HG03558 (cell line): ENCODE results near the gene TTC7B.
"Not testable (repeated sequence)": the region's sequence is repeated elsewhere in the genome, so short reads cannot be mapped to it uniquely, and the experiment has no call there.

Experiments used
- ATAC-seq: cut with Tn5 transposase; IDR thresholded peaks from one replicate; pipeline ENCODE4 v1.9.1; 2021; ENCODE audit warnings: moderate number of reproducible peaks; ENCODE audit not compliant: unreplicated experiment; ENCODE audit errors: extremely low read depth

The TTC7B gene

DNA sequence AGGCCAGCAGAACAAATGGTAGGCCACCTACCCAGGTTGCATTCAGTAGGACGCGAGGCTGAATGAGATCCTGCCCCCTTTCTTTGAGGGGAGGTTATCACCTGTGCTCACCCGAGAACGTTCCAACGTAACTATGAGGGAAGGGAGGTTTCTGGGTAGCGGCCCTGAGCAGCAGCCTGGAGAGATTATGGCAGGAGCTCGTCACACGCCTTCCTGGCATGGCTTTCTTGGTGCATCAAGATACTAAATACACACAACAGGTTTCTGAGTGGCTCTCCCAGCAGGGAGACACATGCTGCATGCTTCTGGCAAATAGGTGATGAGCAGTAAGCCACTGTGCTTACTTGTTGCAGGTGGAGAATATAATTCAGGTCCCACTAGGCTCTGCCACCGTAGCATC lies 271.7 kb downstream of the TTC7B start:
- ATAC-seq: no peak

DNA sequence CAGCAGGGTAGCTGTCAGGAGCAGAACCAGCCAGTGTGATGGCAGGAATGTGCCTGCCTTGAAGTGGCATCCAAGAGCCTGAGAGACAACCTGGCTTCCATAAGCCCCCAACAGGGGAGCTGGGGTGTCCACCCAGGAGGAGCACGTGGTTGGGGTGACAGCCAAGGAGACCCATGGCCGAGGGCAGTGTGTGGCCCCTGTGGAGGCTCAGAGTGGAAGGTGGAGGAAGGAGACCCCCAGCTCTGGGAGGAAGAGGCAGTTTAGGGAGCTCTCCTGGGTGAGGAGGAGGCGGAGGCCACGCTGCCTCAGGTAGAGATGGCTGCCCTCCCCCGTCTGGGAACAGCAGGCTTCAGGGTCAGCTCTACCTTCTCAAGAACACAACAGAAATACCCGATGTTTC lies 272.4 kb downstream of the TTC7B start:
- no peak for ATAC-seq

DNA sequence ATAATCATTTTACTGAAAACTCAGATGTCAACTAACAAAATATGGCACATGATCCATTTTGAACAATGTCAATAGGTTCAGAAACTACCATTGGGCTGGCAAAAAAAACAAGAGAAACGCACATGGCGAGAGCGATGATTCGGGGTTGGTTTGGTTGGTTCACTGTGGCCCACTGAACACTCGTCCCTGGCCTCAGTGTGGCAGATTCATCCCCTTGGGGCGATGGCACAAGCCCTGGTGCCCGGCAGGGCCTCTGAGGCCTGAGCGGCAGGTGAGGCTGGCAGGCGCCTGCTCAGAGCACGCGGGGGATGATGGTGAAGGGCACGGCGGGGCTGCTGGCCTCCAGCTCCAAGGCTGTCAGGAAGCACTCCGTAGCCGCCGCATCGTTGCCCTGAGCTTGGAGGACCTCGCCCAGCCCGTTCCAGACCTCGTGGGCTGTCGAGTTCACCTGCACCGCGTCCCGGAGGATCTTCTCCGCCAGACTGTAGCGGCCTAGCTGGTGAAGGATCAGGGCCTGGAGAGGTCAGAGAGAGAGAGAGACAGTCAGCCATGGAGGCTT lies 275.1 kb downstream of the TTC7B start:
- no peak for ATAC-seq

DNA sequence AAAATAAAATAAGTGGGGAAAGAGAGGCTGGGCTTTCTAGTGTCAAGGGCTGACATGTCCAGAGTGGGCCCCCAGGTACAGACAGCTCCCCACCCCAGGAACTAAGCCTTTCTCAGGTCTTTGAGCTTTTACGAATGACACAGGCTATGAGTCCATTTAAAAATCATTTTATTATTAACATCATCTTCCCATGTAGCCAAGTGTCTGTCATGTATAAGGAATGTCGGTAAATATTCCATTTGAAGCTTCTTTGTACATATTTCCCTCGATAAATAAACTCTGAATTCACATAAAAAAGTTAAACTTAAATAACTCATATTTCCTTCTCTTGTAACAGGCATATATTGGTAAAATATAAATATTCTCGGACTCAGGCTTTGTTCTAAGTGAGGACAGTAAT lies 275.8 kb downstream of the TTC7B start:
- ATAC-seq: no peak

DNA sequence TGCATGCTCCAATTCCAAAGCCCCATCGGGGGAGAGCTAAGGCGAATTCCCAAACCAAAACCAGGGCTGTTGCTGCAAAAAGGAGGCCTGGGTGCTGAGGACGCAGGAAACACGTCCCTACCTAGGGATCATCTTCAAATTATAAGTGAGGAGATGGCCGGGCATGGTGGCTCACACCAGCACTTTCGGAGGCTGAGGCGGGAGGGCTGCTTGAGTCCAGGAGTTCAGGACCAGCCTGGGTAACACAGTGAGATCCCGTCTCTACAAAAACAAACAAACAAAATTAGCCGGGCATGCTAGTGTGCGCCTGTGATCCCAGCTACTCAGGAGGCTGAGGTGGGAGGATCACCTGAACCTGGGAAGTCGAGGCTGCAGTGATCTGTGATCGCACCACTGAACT lies 276.2 kb downstream of the TTC7B start:
- ATAC-seq: no peak

DNA sequence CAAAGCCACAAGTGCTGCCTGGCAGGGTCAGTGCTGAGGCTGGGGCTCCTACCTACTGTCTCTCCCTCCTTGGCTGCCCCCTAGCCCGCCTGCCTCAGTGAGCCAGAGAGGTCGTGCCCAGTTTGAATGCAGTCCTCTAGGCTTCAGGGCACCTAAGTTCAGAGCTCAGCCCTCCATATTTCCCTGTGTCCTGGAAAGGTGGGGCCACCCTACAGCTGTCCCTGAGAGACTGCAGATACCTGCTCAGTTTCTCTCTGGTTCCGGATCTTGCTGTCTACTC lies 276.8 kb downstream of the TTC7B start:
- ATAC-seq: no peak

DNA sequence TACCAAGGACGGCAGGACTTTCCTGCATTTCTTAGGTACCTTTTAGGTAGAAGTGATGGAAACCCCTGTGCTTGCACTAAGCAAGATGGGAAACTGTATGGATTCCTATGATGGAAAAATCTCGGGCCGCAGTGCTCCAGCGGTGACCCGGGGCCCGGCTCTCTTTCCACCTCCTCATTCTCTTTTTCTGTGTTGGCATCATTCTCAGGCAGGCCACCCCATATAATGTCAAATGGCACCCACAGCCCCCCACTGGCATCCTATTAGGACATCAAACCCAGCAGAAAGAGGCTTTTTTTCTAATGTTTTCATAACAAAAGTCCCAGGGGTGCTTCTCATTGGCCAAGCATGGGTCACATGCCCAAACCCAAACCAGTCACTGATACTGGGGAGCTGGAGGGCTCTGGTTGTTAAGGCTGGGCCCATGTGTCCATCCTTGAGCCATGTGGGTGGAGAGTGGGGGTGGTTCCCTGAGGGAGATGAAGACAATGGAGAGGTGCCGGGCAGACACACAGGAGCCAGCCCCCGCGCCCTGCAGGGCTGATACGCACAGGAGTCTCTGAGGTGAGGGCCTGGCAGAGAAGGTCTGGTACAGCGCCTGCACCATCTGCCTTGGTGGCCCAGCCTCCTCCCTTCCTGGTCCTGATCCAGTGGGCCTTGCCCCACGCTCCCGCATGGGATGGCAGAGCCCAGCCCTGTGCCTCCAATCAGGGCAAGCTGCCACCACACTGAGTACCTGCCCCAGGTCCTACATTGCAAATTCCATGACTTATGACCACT lies 277.3 kb downstream of the TTC7B start:
- no peak for ATAC-seq

DNA sequence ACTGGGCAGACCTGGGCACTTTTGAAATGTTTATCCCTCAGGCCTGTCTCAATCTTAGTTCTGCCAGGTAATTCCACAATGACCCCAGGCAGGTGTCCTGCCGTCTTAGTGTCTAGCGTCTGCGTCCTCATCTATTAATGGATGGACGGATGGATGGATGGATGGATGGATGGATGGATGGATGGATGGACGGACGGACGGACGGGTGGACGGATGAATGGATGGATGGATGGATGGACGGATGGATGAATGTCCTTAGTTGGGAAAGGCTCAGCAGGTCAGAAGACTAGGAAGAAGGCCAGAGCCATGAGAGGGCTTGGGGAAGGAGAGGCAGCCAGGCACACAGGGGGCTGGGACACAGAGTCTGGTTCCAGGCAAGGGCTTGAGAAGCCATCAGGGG lies 278.1 kb downstream of the TTC7B start:
- no peak for ATAC-seq

DNA sequence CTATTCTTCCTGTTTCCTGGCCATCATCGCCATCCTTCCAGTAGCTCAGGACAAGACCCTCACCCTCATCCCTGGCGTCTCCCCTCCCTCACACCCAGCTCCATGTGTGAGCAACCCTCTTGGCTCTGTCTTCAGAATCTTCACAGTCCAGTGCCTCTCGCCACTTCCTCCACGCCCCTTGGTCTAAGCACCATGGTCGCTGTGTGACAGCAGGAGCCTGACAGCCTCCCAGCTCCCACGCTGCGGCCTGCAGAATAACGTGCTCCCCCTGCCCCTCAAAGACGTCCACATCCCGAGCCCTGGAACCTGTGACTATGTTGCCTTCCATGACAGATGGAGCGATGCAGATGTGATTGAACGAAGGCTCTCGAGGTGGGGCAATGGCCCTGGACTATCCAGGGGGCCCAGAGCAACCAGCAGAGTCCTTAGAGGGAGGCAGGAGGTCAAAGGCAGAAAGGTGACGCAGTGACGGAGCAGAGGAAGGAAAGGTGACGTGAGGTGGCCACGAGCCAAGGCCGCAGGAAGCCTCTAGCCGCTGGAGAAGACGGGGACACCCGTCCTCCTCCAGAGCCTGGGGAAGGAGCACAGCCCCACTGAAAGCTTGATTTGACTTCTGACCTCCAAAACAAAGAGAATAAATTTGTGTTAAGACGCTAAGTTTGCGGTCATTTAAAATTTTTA lies 279.6 kb downstream of the TTC7B start:
- no peak for ATAC-seq

DNA sequence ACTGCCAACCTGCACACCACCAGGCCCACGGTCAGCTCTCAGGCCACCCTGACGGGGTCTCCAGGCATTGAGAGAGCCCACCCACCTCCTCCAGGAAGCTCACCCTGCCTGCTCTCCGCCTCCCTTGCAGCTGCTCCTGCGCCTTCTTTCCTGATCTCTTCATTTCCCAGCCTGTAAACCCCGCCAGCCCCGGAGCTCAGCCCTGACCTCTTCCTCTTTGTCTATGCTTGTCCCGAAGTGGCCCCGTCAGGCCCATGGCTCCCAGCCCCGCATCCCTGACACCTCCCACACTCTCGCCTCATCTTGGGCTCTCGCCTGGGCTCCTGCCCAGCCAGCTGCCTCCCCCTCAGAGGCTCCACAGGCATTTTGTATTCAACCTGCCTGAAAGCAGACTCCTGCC lies 280.1 kb downstream of the TTC7B start:
- ATAC-seq: no peak

DNA sequence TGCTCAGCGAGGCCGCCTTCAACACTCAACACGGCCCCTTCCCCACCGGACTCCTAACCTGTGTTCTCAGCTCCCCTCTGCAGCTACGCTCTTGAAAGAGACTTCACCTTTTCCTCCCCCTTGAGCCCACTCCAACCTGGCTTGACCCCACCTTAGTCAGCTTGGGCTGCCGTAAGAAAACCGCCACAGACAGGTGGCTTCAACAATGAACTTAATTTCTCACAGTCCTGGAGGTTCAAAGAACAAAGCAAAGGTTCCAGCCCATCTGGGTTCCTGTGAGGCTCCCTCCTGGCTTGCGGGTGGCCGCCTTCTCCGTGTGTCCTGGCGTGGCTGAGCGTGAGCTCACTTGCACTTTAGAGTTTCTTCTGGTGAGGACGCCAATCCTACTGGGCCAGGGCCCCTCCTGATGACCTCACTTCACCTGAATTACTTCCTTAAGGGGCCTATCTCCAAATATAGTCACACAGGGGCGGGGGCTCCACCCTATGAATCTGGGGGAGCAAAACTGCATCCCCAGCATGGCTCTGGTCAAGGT lies 280.6 kb downstream of the TTC7B start:
- ATAC-seq: no peak

DNA sequence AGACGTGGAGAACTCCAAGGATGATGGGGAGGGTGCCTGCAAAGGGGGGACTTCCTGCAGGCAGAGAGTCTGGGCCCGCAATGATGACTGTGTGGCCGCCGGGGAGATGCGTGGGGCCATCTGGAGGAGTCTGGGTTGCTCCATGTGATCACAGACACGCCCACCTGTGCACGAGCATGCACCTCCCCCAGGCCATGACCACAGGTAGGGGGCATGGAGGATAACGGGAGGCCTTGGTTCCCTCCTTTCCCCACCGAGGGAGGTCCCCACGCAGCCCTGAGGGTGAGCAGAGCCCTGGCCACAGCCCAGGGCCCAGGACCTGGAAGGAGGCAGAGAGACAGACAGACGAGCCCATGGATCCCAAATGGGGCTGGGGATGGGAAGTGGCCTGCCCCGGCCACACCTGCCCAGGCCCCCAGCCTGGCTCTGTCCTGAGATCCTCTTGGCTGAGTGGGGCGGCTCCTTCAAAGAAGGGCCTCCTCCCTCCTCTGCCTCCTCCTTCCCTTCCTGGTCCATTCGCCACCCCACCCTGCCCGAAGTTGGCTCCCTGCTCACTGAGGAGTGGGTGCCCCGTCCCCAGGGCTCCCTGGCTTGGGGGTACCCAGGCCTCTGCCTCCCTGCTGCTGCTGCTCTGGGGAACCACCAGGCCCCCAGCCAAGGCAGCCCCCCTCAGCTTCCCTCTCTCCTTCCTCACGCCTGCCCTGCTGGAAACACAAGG lies 281.2 kb downstream of the TTC7B start:
- no peak for ATAC-seq

DNA sequence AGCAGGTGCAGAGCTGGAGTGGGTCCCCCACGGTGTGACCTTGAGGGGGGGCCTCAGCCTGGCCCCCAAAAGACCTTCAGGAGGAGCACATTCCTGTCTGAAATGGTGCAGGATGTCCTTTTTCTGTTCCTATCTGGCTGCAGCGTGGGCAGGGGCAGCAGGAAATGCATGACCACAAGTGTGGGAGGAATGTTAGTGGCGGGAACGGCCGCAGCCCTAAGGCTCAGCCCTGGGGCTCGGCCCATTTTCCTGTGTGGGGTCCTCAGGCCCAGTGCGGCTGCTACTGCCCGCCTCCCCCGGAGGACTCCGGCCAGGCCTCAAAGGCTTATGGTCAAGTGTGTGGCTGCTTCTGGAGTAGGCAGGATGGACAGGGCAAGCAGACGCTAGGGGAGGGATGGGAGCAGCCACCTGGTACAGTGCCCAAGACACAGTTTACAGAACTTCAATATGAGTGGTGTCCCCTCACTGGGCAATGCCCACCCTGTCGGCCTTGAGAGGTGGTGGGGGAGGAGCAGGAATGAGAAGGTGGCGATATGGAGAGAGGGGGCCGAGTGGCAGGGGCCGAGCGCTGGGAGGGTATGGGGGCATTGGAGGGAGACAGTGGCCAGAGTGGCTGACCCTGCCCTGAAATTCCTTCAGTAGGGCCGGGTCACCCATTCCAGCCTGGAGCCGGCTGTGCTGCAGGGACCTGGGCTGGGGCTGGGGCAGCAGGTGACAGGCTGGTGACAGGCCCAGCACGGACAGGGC lies 282.0 kb downstream of the TTC7B start:
- ATAC-seq: no peak

DNA sequence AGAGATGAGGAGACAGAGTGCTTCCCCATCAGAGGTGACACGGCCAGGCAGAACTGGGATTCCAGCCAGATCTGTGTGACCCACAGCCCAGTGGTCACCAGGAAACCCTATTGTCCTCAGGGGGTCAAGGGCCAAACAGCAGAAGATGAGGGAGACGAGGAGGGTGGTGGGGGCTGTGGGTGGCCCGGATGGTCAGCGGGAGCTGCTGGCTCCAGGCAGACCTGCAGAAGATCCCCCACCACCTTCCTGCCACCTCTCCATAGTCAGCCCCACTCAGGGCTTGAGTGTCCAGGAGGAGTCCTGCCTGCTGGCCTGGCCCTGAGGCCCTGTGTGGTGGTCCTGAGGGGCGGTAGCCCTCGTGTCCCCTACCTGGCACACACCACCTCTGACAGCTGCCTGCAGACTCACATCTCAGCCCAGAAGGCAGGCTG lies 282.6 kb downstream of the TTC7B start:
- no peak for ATAC-seq

DNA sequence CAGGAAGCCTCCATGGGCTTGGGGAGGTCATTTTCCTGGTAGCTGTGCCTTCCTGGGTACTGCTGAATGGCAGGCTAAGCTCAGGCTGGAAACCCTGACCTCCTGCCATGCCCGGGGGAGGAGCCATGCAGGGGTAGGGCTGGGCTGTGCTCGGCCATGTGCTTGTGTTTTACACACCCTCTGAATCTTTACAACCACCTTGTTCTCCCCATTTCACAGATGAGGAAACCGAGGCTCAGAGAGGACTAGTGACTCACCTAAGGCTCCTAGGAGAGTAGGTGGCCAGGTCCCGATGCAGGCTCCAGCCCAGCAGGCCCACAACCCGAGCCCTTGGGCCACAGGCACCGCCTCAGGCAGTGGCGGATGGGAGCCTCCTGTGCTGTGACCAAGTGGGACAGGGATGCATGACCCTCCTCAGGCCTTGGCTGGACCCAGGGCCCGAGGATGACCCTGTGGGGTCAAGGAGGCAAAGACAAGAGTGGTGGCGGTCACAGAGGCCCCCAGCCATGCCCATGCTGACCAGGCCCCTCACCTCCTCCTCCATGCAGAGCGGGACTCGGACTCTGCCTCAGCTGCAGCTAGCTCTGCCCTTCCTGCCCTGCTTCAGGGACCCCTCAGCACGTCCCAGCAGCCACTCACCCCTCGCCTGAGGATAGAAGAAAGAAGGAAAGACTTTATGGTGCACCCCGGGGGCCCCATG lies 283.3 kb downstream of the TTC7B start:
- no peak for ATAC-seq

DNA sequence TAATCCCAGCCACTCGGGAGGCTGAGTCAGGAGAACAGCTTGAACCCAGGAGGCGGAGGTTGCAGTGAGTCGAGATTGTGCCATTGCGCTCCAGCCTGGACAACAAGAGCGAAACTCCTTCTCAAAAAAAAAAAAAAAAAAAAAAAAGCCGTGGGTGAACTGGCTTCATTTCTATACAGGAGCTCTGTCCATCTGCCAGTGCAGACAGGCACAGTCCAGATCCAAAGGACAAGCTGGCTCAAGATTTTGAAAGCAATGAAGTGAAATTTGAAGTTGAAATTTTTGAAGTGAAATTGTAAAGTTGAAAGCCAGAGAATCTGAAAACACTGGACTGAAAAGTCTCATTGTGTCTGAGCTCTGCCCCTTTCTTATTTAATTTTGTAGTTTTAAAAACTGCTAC lies 284.7 kb downstream of the TTC7B start:
- ATAC-seq: no peak

DNA sequence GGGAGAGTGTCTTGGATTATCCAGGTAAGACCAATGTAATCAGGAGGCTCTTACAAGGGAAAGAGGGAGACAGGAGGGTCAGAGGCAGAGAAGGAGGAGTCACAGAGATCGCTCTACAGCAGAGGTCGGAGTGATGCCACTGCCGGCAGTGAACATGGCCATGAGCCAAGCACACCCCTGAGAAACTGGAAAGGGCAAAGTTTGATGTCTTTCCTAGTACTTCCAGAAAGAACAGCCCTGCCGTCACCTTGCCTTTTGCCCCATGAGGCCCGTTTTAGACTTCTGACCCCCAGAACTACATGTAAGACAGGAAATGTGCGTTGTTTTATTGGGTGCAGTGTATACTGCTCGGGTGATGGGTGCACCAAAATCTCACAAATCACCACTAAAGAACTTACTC lies 285.7 kb downstream of the TTC7B start:
- ATAC-seq: no peak

DNA sequence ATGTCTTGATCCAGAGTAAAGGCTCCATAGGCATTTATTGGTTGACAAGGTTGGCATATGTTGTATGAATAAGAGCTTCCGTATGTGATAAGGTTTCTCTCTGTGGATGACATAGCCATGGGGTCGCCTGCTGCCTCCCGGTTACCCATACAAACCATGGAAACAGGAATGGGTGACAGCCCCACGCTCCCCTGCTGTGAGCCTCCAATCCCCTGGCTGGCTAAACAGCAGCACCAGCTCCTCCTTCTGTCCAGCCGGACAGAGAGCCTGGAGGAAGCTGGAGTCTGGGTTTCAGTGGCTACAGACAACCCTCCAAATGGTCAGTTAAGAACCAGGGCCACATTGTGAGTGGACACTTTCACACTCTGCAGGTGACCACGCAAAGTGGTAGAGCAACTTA lies 288.3 kb downstream of the TTC7B start:
- no peak for ATAC-seq

DNA sequence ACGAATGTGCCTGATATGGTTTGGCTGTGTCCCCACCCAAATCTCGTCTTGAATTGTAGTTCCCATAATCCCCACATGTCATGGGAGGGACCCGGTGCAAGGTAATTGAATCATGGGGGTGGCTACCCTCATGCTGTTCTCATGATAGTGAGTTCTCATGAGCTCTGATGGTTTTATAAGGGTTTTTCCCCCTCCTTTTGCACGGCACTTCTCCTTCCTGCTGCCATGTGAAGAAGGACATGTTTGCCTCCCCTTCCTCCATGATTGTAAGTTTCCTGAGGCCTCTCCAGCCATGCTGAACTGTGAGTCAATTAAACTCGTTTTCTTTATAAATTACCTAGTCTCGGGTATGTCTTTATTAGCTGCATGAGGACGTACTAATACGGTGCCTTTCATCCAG lies 289.7 kb downstream of the TTC7B start:
- ATAC-seq: not testable (repeated sequence)
